WTC11 (cell line): ENCODE results near the gene PDZD2. TPM values are rescaled to one million over a fixed set of nuclear protein-coding genes. Genes with fewer than 3 reads are reported as not detected.
A peak's percentile ranks its signal among the peaks of the same experiment; 100 is the strongest.

Experiments used
- ATAC-seq: fragments of 200-7000 bp; cut with Tn5 transposase; 2 replicates; pipeline ENCODE4 v1.10.0; 2021; ENCODE audit warnings: mild to moderate bottlenecking, moderate library complexity
- CTCF ChIA-PET: fragments of 300-600 bp; sonication (Branson Sonifier 250); formaldehyde crosslinking; loops from one replicate; lab custom pipeline; 2021; ENCODE audit warnings: antibody characterized with exemption; lab: Charles Lee
- POLR2A ChIA-PET: fragments of 350-600 bp; sonication (Branson Sonifier 250); formaldehyde crosslinking; loops from one replicate; lab custom pipeline; 2021; ENCODE audit warnings: antibody characterized with exemption; lab: Charles Lee
- DNase-seq: peaks from one replicate; pipeline ENCODE4 v3.0.0; 2021; ENCODE audit warnings: low spot score
- H3K27ac Mint-ChIP-seq: 2 replicates; pipeline ENCODE4 v1.8.0; 2021; ENCODE audit warnings: mixed read lengths
- H3K27me3 Mint-ChIP-seq: 2 replicates; pipeline ENCODE4 v1.8.0; 2021; ENCODE audit warnings: low read depth, mild to moderate bottlenecking, moderate library complexity, mixed read lengths
- H3K36me3 Mint-ChIP-seq: 2 replicates; pipeline ENCODE4 v1.8.0; 2021; ENCODE audit warnings: mixed read lengths
- H3K4me1 Mint-ChIP-seq: 2 replicates; pipeline ENCODE4 v1.8.0; 2022; ENCODE audit warnings: mixed read lengths
- H3K4me3 Mint-ChIP-seq: 2 replicates; pipeline ENCODE4 v1.8.0; 2021; ENCODE audit warnings: mild to moderate bottlenecking, moderate library complexity, mixed read lengths
- H3K9me3 Mint-ChIP-seq: 2 replicates; pipeline ENCODE4 v1.8.0; 2021; ENCODE audit warnings: mixed read lengths
- AFF4 ChIP-seq: sonication (generic); formaldehyde crosslinking; IDR thresholded peaks from 2 replicates; pipeline ENCODE4 v1.8.1; 2023; ENCODE audit warnings: mild to moderate bottlenecking, missing genetic modification reagents, borderline replicate concordance
- ATF1 ChIP-seq: sonication (generic); formaldehyde crosslinking; IDR thresholded peaks from 2 replicates; pipeline ENCODE4 v1.8.1; 2023; ENCODE audit warnings: mild to moderate bottlenecking, moderate library complexity, missing genetic modification reagents
- CDX4 ChIP-seq: fragments of 250-450 bp; sonication (Bioruptor Pico); IDR thresholded peaks from 2 replicates; pipeline ENCODE4 v1.9.0; 2021; ENCODE audit warnings: moderate library complexity, mild to moderate bottlenecking, inconsistent platforms, borderline replicate concordance
- CREB1 ChIP-seq: sonication (generic); formaldehyde crosslinking; IDR thresholded peaks from 2 replicates; pipeline ENCODE4 v1.8.0; 2023; ENCODE audit warnings: mild to moderate bottlenecking, missing genetic modification reagents
- E2F5 ChIP-seq: sonication (generic); formaldehyde crosslinking; IDR thresholded peaks from 2 replicates; pipeline ENCODE4 v1.8.1; 2022; ENCODE audit warnings: mild to moderate bottlenecking, moderate library complexity, missing genetic modification reagents
- EMX1 ChIP-seq: fragments of 250-450 bp; sonication (Bioruptor Pico); IDR thresholded peaks from 2 replicates; pipeline ENCODE4 v1.8.0; 2021; ENCODE audit warnings: mild to moderate bottlenecking
- ERG ChIP-seq: fragments of 250-450 bp; sonication (Bioruptor Pico); IDR thresholded peaks from 2 replicates; pipeline ENCODE4 v1.8.0; 2021; ENCODE audit warnings: mild to moderate bottlenecking
- ESRRA ChIP-seq: sonication (generic); formaldehyde crosslinking; IDR thresholded peaks from 2 replicates; pipeline ENCODE4 v1.8.1; 2022; ENCODE audit warnings: mild to moderate bottlenecking, missing genetic modification reagents, borderline replicate concordance
- FOXK1 ChIP-seq: sonication (generic); formaldehyde crosslinking; IDR thresholded peaks from 2 replicates; pipeline ENCODE4 v1.8.0; 2022; ENCODE audit warnings: mild to moderate bottlenecking, moderate library complexity, missing genetic modification reagents
- GRHL2 ChIP-seq: fragments of 250-450 bp; sonication (Bioruptor Pico); IDR thresholded peaks from 2 replicates; pipeline ENCODE4 v1.8.0; 2022; ENCODE audit warnings: mild to moderate bottlenecking, moderate library complexity; ENCODE audit not compliant: insufficient replicate concordance, severe bottlenecking
- HMGXB4 ChIP-seq: sonication (generic); formaldehyde crosslinking; IDR thresholded peaks from 2 replicates; pipeline ENCODE4 v1.8.1; 2023; ENCODE audit warnings: mild to moderate bottlenecking, moderate library complexity, missing genetic modification reagents
- MYBL2 ChIP-seq: sonication (generic); formaldehyde crosslinking; IDR thresholded peaks from 2 replicates; pipeline ENCODE4 v1.8.1; 2023; ENCODE audit warnings: mild to moderate bottlenecking, moderate library complexity, missing genetic modification reagents
- NR3C1 ChIP-seq: sonication (generic); formaldehyde crosslinking; conservative IDR thresholded peaks from 2 replicates; pipeline ENCODE4 v1.8.1; 2023; ENCODE audit warnings: low read depth, mild to moderate bottlenecking, missing genetic modification reagents
- ZNF138 ChIP-seq: sonication (generic); formaldehyde crosslinking; conservative IDR thresholded peaks from 2 replicates; pipeline ENCODE4 v1.8.1; 2022; ENCODE audit warnings: mild to moderate bottlenecking, moderate library complexity, missing genetic modification reagents
- ZNF219 ChIP-seq: sonication (generic); formaldehyde crosslinking; IDR thresholded peaks from 2 replicates; pipeline ENCODE4 v1.8.0; 2023; ENCODE audit warnings: missing genetic modification reagents, mild to moderate bottlenecking, borderline replicate concordance
- ZNF281 ChIP-seq: sonication (generic); formaldehyde crosslinking; IDR thresholded peaks from 2 replicates; pipeline ENCODE4 v1.8.0; 2023; ENCODE audit warnings: mild to moderate bottlenecking, missing genetic modification reagents
- ZNF425 ChIP-seq: fragments of 250-450 bp; sonication (Bioruptor Pico); conservative IDR thresholded peaks from 2 replicates; pipeline ENCODE4 v1.9.0; 2021; ENCODE audit warnings: mild to moderate bottlenecking
- ZNF671 ChIP-seq: fragments of 250-450 bp; sonication (Bioruptor Pico); IDR thresholded peaks from 2 replicates; pipeline ENCODE4 v1.8.0; 2021; ENCODE audit warnings: mild to moderate bottlenecking
- ZSCAN18 ChIP-seq: fragments of 250-450 bp; sonication (Bioruptor Pico); IDR thresholded peaks from 2 replicates; pipeline ENCODE4 v2.1.2; 2022; ENCODE audit warnings: mild to moderate bottlenecking, moderate library complexity
- total RNA-seq: library from RNA; stranded (reverse); gene quantifications from 3 replicates; pipeline ENCODE4 v1.2.3, GENCODE V29; 2021

PDZD2 gene
- total RNA-seq, 1 experiment from 2014 or later = 11.4 TPM

- no peak for TF ChIP-seq ZNF281
- TF ChIP-seq MYBL2 (CRISPR knock-in tag) = no peak
- no peak for TF ChIP-seq ZSCAN18 (CRISPR knock-in tag)
Measured at GRCh38 chr5:31963358-31964006, 324.6 kb downstream of the PDZD2 start (continued).

- no peak for ATAC-seq
- H3K9me3 Mint-ChIP-seq = peaks cover 5% of the 10 kb centered on the region
- ChIA-PET POLR2A (no interaction called here), CTCF (interaction anchor here (1.6 kb wide), 1 partner anchor 113 kb away, joined by 3 read pairs; no protein-coding TSS in a partner anchor)
- H3K27me3 Mint-ChIP-seq = no peaks in the 10 kb centered on the region
- no peak for DNase-seq
- H3K36me3 Mint-ChIP-seq = no peaks in the 10 kb centered on the region
- peaks cover 43% of the 10 kb centered on the region for H3K4me1 Mint-ChIP-seq
- no peak overlapping the region for H3K4me3 Mint-ChIP-seq
- H3K27ac Mint-ChIP-seq = peak overlapping the region; percentile 60
- TF ChIP-seq FOXK1 (CRISPR knock-in tag) (no peak), EMX1 (CRISPR knock-in tag) (no peak), NR3C1 (CRISPR knock-in tag) (no peak), ATF1 (no peak), ZNF671 (CRISPR knock-in tag) (no peak), ERG (CRISPR knock-in tag) (no peak), ZNF219 (CRISPR knock-in tag) (no peak), CREB1 (no peak), CDX4 (CRISPR knock-in tag) (no peak), ZNF425 (CRISPR knock-in tag) (no peak), GRHL2 (no peak), ZNF138 (CRISPR knock-in tag) (no peak), AFF4 (CRISPR knock-in tag) (no peak), ESRRA (no peak), E2F5 (CRISPR knock-in tag) (no peak), MYBL2 (CRISPR knock-in tag) (no peak), HMGXB4 (CRISPR knock-in tag) (no peak)
Measured at GRCh38 chr5:31964007-31964360, 325.1 kb downstream of the PDZD2 start.
